ENCODE measurements around the gene KLHL3.

KLHL3 gene

DNA sequence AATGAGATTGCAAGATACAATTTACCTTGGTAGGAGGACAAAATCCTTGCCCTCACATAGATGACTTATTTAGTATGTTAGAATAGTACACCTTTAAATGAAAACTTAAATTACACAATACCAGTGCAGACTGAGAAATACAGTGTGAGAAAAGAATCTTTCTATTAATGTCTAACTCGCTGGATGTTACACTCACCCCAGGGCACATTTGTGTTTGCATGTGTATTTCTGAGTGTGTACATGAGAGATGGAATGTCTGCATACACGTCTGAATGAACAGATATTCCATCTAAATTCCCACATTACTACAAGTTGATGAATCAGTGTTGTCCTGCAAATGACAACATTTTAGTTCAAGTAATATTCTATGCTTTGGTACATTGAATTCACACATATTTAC lies 99.8 kb downstream of the KLHL3 start:
- Histone ChIP-seq H2AFZ (ENCODE audit: low read length, unreplicated experiment) (no peak overlapping the region), H3K4me3 (ENCODE audit: low read depth, low read length) (no peak overlapping the region), H3K27me3 (ENCODE audit: insufficient read depth, low read length) (no peaks in the 10 kb centered on the region), H3K4me1 (ENCODE audit: control insufficient read depth, insufficient read depth, low read length, unreplicated experiment) (no peaks in the 10 kb centered on the region), H3K27ac (ENCODE audit: low read depth, low read length) (no peak overlapping the region), H3K36me3 (ENCODE audit: insufficient read depth, low read length) (no peaks in the 10 kb centered on the region), H3K79me2 (ENCODE audit: control insufficient read depth, insufficient read depth, low read length, unreplicated experiment) (no peaks in the 10 kb centered on the region)

DNA sequence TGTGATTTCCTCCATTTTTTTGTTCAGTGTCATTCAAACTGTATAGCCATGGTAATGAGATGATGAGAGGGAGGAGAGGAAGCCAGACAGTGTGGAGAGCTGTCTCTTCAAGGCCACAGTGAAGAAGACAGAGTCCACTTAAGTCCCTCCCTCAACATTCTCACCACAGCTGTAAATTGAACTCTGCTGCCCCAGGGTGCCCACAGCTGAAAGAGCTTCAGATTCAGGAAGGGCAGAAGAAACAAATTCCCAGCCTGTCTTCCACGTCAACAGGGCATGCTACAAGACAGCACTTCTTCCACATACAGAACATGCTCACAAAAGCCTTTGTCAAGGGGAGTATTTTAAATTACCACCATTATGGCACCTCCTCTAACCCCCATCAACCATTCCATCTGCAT lies 100.4 kb downstream of the KLHL3 start:
- Histone ChIP-seq H3K27me3 (ENCODE audit: insufficient read depth, low read length) (no peaks in the 10 kb centered on the region), H3K36me3 (ENCODE audit: insufficient read depth, low read length) (no peaks in the 10 kb centered on the region), H3K4me3 (ENCODE audit: low read depth, low read length) (no peak overlapping the region), H3K4me1 (ENCODE audit: control insufficient read depth, insufficient read depth, low read length, unreplicated experiment) (no peaks in the 10 kb centered on the region), H3K27ac (ENCODE audit: low read depth, low read length) (no peak overlapping the region), H3K79me2 (ENCODE audit: control insufficient read depth, insufficient read depth, low read length, unreplicated experiment) (no peaks in the 10 kb centered on the region), H2AFZ (ENCODE audit: low read length, unreplicated experiment) (no peak overlapping the region)

DNA sequence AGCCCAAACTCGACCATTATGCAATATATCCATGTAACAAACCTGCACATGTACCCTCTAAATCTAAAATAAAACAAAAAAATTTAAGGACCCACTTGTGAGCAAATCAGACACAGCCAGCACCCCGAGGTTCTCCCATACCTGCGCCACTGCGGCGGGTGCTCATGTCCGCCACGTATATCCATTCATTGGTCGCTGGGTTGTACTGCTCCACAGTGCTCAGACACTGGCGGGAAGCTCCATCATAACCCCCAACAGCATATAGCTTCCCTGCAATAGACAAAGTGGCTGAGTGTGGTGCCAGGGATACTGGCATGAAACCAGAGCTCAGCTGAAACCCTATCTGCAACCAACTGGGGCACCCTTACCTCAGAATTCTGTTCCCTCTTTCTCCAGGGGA lies 102.0 kb downstream of the KLHL3 start:
- Histone ChIP-seq H3K79me2 (ENCODE audit: control insufficient read depth, insufficient read depth, low read length, unreplicated experiment) (no peaks in the 10 kb centered on the region), H3K27me3 (ENCODE audit: insufficient read depth, low read length) (no peaks in the 10 kb centered on the region), H3K27ac (ENCODE audit: low read depth, low read length) (no peak overlapping the region), H3K4me1 (ENCODE audit: control insufficient read depth, insufficient read depth, low read length, unreplicated experiment) (no peaks in the 10 kb centered on the region), H3K4me3 (ENCODE audit: low read depth, low read length) (no peak overlapping the region), H2AFZ (ENCODE audit: low read length, unreplicated experiment) (no peak overlapping the region), H3K36me3 (ENCODE audit: insufficient read depth, low read length) (no peaks in the 10 kb centered on the region)

DNA sequence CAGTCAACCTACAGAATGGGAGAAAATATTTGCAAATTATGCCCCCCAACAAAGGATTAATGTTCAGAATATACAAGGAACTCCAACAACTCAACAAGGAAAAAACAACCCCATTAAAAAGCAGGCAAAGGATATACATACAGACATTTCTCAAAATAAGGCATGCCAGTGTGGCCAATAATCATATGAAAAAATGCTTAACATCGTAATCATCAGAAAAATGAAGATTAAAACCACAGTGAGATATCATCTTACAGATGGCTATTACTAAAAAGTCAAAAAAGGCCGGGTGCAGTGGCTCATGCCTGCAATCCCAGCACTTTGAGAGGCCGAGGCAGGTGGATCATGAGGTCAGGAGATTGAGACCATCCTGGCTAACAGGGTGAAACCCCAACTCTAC lies 103.2 kb downstream of the KLHL3 start:
- Histone ChIP-seq H3K4me3 (ENCODE audit: low read depth, low read length) (no peak overlapping the region), H3K79me2 (ENCODE audit: control insufficient read depth, insufficient read depth, low read length, unreplicated experiment) (no peaks in the 10 kb centered on the region), H3K27ac (ENCODE audit: low read depth, low read length) (no peak overlapping the region), H2AFZ (ENCODE audit: low read length, unreplicated experiment) (no peak overlapping the region), H3K36me3 (ENCODE audit: insufficient read depth, low read length) (no peaks in the 10 kb centered on the region), H3K27me3 (ENCODE audit: insufficient read depth, low read length) (no peaks in the 10 kb centered on the region), H3K4me1 (ENCODE audit: control insufficient read depth, insufficient read depth, low read length, unreplicated experiment) (no peaks in the 10 kb centered on the region)

DNA sequence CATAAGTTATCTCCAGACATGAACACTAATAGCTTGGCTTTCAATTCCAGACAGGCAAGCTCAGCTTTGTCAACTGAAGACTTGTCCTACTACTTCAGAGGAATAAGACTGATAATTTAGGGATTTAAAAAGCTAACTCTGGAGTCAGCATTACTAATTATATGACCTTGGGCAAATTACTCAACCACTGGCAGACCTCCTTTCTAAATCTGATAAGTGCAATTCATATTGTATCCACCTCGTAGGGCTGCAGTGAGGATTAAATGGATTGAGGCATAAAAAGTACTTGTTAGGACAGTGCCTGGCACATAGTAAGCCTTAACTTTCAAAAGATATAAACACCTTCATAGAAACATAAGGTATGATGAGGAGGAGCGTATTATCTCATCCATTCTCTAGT lies 104.4 kb downstream of the KLHL3 start:
- Histone ChIP-seq H3K79me2 (ENCODE audit: control insufficient read depth, insufficient read depth, low read length, unreplicated experiment) (no peaks in the 10 kb centered on the region), H3K36me3 (ENCODE audit: insufficient read depth, low read length) (no peaks in the 10 kb centered on the region), H3K27me3 (ENCODE audit: insufficient read depth, low read length) (no peaks in the 10 kb centered on the region), H3K4me1 (ENCODE audit: control insufficient read depth, insufficient read depth, low read length, unreplicated experiment) (no peaks in the 10 kb centered on the region), H3K4me3 (ENCODE audit: low read depth, low read length) (no peak overlapping the region), H2AFZ (ENCODE audit: low read length, unreplicated experiment) (no peak overlapping the region), H3K27ac (ENCODE audit: low read depth, low read length) (no peak overlapping the region)

DNA sequence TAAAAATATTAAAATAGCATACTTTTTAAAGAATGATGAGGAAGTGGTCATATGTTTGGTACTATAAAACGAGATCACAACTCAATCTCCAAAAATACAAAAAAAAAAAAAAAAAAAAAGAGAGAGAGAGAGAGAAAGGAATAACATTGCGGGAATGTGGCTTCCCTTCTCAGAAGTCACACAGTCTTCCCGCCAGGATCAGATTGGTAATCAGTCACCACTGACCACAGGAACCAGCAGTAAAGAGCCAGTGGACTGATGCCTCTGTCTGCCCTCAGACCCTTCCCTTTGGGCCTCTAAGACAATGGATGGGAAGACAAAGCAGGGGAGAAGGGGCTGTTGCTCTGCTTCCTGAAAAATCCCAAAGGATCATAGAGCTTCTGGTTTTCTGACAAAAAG lies 104.9 kb downstream of the KLHL3 start:
- Histone ChIP-seq H3K27ac (ENCODE audit: low read depth, low read length) (no peak overlapping the region), H3K4me3 (ENCODE audit: low read depth, low read length) (no peak overlapping the region), H2AFZ (ENCODE audit: low read length, unreplicated experiment) (no peak overlapping the region), H3K4me1 (ENCODE audit: control insufficient read depth, insufficient read depth, low read length, unreplicated experiment) (no peaks in the 10 kb centered on the region), H3K79me2 (ENCODE audit: control insufficient read depth, insufficient read depth, low read length, unreplicated experiment) (no peaks in the 10 kb centered on the region), H3K27me3 (ENCODE audit: insufficient read depth, low read length) (no peaks in the 10 kb centered on the region), H3K36me3 (ENCODE audit: insufficient read depth, low read length) (no peaks in the 10 kb centered on the region)

DNA sequence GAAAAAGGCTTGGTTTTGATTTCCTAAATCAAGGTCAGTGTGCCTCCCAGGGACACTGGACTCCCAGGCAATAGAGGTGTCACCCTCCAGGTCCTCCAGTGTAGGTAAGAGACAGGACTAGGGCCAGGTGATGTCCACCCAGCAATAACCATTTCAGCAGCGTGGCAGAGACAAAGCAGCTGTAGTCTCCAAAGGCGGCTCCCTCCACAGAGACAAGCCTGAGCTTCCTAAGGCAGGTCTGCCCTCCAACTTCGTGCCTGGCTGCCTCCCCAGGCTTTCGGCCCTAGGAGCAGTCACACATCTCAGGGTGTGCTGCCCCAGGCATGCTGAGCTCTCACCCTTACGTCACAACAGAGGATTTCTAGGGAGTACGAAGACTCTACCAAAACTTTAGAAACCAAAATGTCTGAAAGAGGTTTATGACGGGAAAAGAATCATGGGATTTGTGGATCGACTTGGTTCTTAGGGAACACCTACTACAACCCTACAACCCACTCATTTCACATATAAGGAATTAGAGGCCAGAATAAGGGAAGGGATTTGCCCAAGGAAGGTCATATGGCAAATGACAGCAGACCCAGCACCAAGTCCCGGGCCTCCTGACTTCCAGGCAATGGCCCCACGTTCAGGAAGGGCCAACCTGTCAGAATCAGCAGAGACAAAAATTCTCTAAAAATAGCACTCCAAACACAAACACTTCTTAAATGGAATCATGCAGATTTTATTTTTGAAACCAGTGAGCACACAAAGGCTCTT lies 105.5 kb downstream of the KLHL3 start:
- Histone ChIP-seq H3K79me2 (ENCODE audit: control insufficient read depth, insufficient read depth, low read length, unreplicated experiment) (no peaks in the 10 kb centered on the region), H2AFZ (ENCODE audit: low read length, unreplicated experiment) (no peak overlapping the region), H3K4me1 (ENCODE audit: control insufficient read depth, insufficient read depth, low read length, unreplicated experiment) (no peaks in the 10 kb centered on the region), H3K27me3 (ENCODE audit: insufficient read depth, low read length) (no peaks in the 10 kb centered on the region), H3K36me3 (ENCODE audit: insufficient read depth, low read length) (no peaks in the 10 kb centered on the region), H3K4me3 (ENCODE audit: low read depth, low read length) (no peak overlapping the region), H3K27ac (ENCODE audit: low read depth, low read length) (no peak overlapping the region)

DNA sequence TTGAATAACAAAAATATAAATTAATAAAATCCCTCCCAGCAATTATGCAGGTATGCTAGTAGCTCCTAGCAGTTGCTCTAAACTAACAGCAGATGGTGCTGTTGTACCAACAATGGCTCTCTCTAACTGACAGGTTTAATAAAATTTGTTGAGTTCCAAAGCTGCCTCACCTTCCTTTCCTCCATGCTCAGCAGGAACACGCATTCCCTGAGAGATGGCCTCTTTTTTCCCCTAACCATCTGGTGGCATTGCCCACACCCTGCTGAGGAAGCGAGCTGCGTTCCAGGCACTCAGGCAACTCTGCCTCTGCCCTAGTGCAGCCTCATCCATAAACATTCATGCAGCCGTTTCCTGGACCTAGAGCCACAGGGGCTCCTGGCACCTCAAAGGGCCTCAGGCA lies 106.2 kb downstream of the KLHL3 start:
- no peaks in the 10 kb centered on the region for H3K4me1 ChIP-seq (ENCODE audit: control insufficient read depth, insufficient read depth, low read length, unreplicated experiment)
- no peaks in the 10 kb centered on the region for H3K36me3 ChIP-seq (ENCODE audit: insufficient read depth, low read length)
- no peaks in the 10 kb centered on the region for H3K79me2 ChIP-seq (ENCODE audit: control insufficient read depth, insufficient read depth, low read length, unreplicated experiment)
- no peak overlapping the region for H3K27ac ChIP-seq (ENCODE audit: low read depth, low read length)
- no peak overlapping the region for H3K4me3 ChIP-seq (ENCODE audit: low read depth, low read length)
- no peaks in the 10 kb centered on the region for H3K27me3 ChIP-seq (ENCODE audit: insufficient read depth, low read length)
- H2AFZ ChIP-seq (ENCODE audit: low read length, unreplicated experiment), result no peak overlapping the region

DNA sequence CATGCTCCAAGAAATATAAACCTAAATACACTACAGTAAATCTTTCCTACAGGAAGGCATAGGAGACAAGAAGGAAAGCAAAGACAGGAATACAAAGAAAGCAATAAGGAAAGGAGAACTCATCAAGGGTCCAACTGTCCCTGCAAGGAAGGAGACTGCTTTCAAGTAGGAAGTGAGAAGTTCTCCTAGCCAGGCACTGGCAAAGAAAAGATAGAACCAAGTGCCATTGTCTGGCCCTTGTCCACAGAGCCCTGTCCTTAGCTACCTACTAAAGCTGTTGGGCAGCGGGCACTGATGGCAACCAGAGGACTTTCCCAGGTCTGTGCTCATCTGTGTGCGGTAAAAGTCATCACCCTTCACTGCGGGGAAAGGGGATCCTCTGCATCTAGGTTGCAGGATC lies 108.2 kb downstream of the KLHL3 start:
- Histone ChIP-seq H3K27me3 (ENCODE audit: insufficient read depth, low read length) (no peaks in the 10 kb centered on the region), H3K36me3 (ENCODE audit: insufficient read depth, low read length) (no peaks in the 10 kb centered on the region), H3K4me1 (ENCODE audit: control insufficient read depth, insufficient read depth, low read length, unreplicated experiment) (peaks cover 2% of the 10 kb centered on the region), H2AFZ (ENCODE audit: low read length, unreplicated experiment) (no peak overlapping the region), H3K79me2 (ENCODE audit: control insufficient read depth, insufficient read depth, low read length, unreplicated experiment) (no peaks in the 10 kb centered on the region), H3K27ac (ENCODE audit: low read depth, low read length) (no peak overlapping the region), H3K4me3 (ENCODE audit: low read depth, low read length) (no peak overlapping the region)

DNA sequence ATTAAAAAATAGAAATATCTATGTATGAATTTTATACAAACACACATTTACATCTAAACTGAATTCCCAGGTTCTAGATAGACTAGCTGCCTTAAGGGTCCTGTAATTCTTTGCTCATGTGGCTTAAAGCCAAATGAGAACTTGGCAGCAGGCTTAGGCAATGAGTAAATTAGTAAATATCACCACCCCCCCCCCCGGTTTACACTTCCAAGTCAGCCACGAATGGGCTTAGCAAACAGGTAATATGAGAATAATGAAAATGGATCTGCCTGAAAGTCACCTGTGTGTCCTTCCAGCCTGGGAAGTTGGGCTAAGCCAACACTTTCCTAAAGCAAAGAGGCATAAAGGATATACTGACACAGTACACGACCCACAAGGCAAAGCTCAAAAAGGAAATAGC lies 108.6 kb downstream of the KLHL3 start:
- H3K27ac ChIP-seq (ENCODE audit: low read depth, low read length), result no peak overlapping the region

DNA sequence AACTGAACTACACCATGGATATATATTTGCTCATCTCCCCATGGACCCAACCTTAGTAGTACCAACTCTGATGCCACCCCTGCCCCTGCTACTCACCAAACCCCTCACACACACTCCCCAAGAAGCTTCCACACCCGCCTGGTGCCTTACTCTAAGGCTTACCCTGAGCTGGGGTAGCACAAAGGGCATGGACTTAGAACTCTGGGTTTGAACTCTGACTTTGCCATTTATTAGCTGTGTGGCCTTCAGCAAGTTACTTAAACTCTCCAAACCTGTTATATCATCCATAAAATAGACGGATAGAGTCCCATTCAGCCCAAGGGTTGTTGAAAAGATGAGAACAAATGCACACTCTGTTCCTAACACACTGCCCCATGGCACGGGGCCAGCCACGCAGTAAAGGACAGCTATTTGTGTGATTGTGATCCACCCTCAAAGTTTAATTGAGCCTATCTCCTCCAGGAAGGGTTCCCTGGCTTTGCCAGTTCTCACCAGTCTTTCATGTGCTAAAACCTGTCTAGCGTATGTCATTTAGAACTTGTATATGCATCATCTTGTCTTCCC lies 111.0 kb downstream of the KLHL3 start:
- no peak overlapping the region for H3K27ac ChIP-seq (ENCODE audit: low read depth, low read length)
- no peaks in the 10 kb centered on the region for H3K36me3 ChIP-seq (ENCODE audit: insufficient read depth, low read length)
- H2AFZ ChIP-seq (ENCODE audit: low read length, unreplicated experiment), result no peak overlapping the region
- no peaks in the 10 kb centered on the region for H3K27me3 ChIP-seq (ENCODE audit: insufficient read depth, low read length)
- H3K4me3 ChIP-seq (ENCODE audit: low read depth, low read length), result no peak overlapping the region
- no peaks in the 10 kb centered on the region for H3K79me2 ChIP-seq (ENCODE audit: control insufficient read depth, insufficient read depth, low read length, unreplicated experiment)
- H3K4me1 ChIP-seq (ENCODE audit: control insufficient read depth, insufficient read depth, low read length, unreplicated experiment), result peaks cover 18% of the 10 kb centered on the region

More for the DNA sequence above, 108.6 kb downstream of the KLHL3 start:
- no peak overlapping the region for H2AFZ ChIP-seq (ENCODE audit: low read length, unreplicated experiment)
- no peaks in the 10 kb centered on the region for H3K79me2 ChIP-seq (ENCODE audit: control insufficient read depth, insufficient read depth, low read length, unreplicated experiment)
- no peaks in the 10 kb centered on the region for H3K27me3 ChIP-seq (ENCODE audit: insufficient read depth, low read length)
- no peaks in the 10 kb centered on the region for H3K36me3 ChIP-seq (ENCODE audit: insufficient read depth, low read length)
- H3K4me1 ChIP-seq (ENCODE audit: control insufficient read depth, insufficient read depth, low read length, unreplicated experiment), result peaks cover 6% of the 10 kb centered on the region
- H3K4me3 ChIP-seq (ENCODE audit: low read depth, low read length), result no peak overlapping the region

Measured in ACC112 (cell line).